HEK293 (cell line): Measurements from ENCODE around the gene NCR1.
"Not testable (repeated sequence)": the region's sequence is repeated elsewhere in the genome, so short reads cannot be mapped to it uniquely, and the experiment has no call there.

Experiments used
- CTCF ChIA-PET: fragments of 350-600 bp; formaldehyde crosslinking; extraction: SDS; loops from one replicate; lab custom pipeline; 2021; ENCODE audit warnings: antibody characterized with exemption; lab: Yijun Ruan, JAX
- POLR2A ChIA-PET: fragments of 300-600 bp; formaldehyde crosslinking; extraction: SDS; loops from one replicate; lab custom pipeline; 2020; ENCODE audit warnings: antibody characterized with exemption, inconsistent platforms; lab: Yijun Ruan, JAX
- H3K27ac ChIP-seq: fragments of 200-500 bp; sonication (Bioruptor generic); 2 replicates; pipeline ENCODE4 v1.5.1; 2014; ENCODE audit warnings: low read depth, low read length, control low read depth, inconsistent platforms; ENCODE audit errors: extremely low read depth
- H3K36me3 ChIP-seq, 2 experiments: fragments of 200-500 bp in 1 of 2; sonication (Bioruptor generic) in 1 of 2; 1 replicate in 1 of 2; 2 replicates in 1 of 2; pipeline ENCODE4 v1.5.1; 2014 to 2017; ENCODE audit warnings: inconsistent platforms in 2 of 2, low read length in 2 of 2; ENCODE audit not compliant: control insufficient read depth in 2 of 2, insufficient read depth in 1 of 2
- H3K4me1 ChIP-seq: fragments of 200-500 bp; sonication (Bioruptor generic); 2 replicates; pipeline ENCODE4 v1.5.1; 2014; ENCODE audit warnings: mild to moderate bottlenecking, low read length, inconsistent platforms; ENCODE audit not compliant: control insufficient read depth, insufficient read depth
- H3K4me3 ChIP-seq: 2 replicates; pipeline ENCODE4 v1.5.1; 2011; ENCODE audit warnings: low read depth, mild to moderate bottlenecking, control low read depth, low read length, moderate library complexity
- H3K9me3 ChIP-seq: fragments of 200-500 bp; sonication (Bioruptor generic); 2 replicates; pipeline ENCODE4 v1.5.1; 2014; ENCODE audit warnings: low read depth, low read length, inconsistent platforms; ENCODE audit not compliant: control insufficient read depth, insufficient read depth
- CTCF ChIP-seq: fragments of 450-650 bp; formaldehyde crosslinking; IDR thresholded peaks from 2 replicates; pipeline ENCODE4 v1.5.1; 2016; ENCODE audit warnings: missing biosample characterization, missing genetic modification characterization
- GLI4 ChIP-seq: fragments of 450-650 bp; formaldehyde crosslinking; IDR thresholded peaks from 2 replicates; pipeline ENCODE4 v1.5.1; 2016; ENCODE audit warnings: missing biosample characterization, missing genetic modification characterization
- GLIS1 ChIP-seq: fragments of 450-650 bp; formaldehyde crosslinking; IDR thresholded peaks from 2 replicates; pipeline ENCODE4 v1.5.1; 2016; ENCODE audit warnings: missing biosample characterization, missing genetic modification characterization
- PRDM1 ChIP-seq: fragments of 450-650 bp; formaldehyde crosslinking; IDR thresholded peaks from 2 replicates; pipeline ENCODE4; 2016; ENCODE audit warnings: missing biosample characterization, missing genetic modification characterization
- REST ChIP-seq: fragments of 450-650 bp; formaldehyde crosslinking; IDR thresholded peaks from 2 replicates; pipeline ENCODE4 v1.5.1; 2016; ENCODE audit warnings: missing biosample characterization, missing genetic modification characterization
- SP2 ChIP-seq: fragments of 450-650 bp; formaldehyde crosslinking; IDR thresholded peaks from 2 replicates; pipeline ENCODE4 v1.5.1; 2016; ENCODE audit warnings: missing biosample characterization, missing genetic modification characterization
- SP3 ChIP-seq: fragments of 450-650 bp; formaldehyde crosslinking; IDR thresholded peaks from 2 replicates; pipeline ENCODE4 v1.5.1; 2016; ENCODE audit warnings: missing biosample characterization, missing genetic modification characterization
- SP7 ChIP-seq: fragments of 450-650 bp; formaldehyde crosslinking; IDR thresholded peaks from 2 replicates; pipeline ENCODE4 v1.5.1; 2016; ENCODE audit warnings: missing biosample characterization, missing genetic modification characterization
- ZBTB17 ChIP-seq: fragments of 450-650 bp; formaldehyde crosslinking; IDR thresholded peaks from 2 replicates; pipeline ENCODE4 v1.5.1; 2016; ENCODE audit warnings: missing biosample characterization, missing genetic modification characterization
- ZBTB8A ChIP-seq: fragments of 450-650 bp; formaldehyde crosslinking; IDR thresholded peaks from 2 replicates; pipeline ENCODE4 v1.5.1; 2016; ENCODE audit warnings: missing biosample characterization, missing genetic modification characterization
- ZNF140 ChIP-seq: fragments of 450-650 bp; formaldehyde crosslinking; IDR thresholded peaks from 2 replicates; pipeline ENCODE4 v1.5.1; 2016; ENCODE audit warnings: missing biosample characterization, missing genetic modification characterization
- ZNF169 ChIP-seq: fragments of 450-650 bp; formaldehyde crosslinking; IDR thresholded peaks from 2 replicates; pipeline ENCODE4 v1.5.1; 2016; ENCODE audit warnings: missing biosample characterization, missing genetic modification characterization
- ZNF24 ChIP-seq: fragments of 450-650 bp; formaldehyde crosslinking; IDR thresholded peaks from 2 replicates; pipeline ENCODE4 v1.5.1; 2016; ENCODE audit warnings: missing biosample characterization, missing genetic modification characterization
- ZNF302 ChIP-seq: fragments of 450-650 bp; formaldehyde crosslinking; IDR thresholded peaks from 2 replicates; pipeline ENCODE4 v1.5.1; 2016; ENCODE audit warnings: missing biosample characterization, missing genetic modification characterization, low read depth
- ZNF37A ChIP-seq: fragments of 450-650 bp; IDR thresholded peaks from 2 replicates; pipeline ENCODE4 v1.5.1; 2018; ENCODE audit warnings: missing biosample characterization, missing genetic modification characterization
- ZNF521 ChIP-seq: fragments of 450-650 bp; formaldehyde crosslinking; IDR thresholded peaks from 2 replicates; pipeline ENCODE4 v1.5.1; 2017; ENCODE audit warnings: missing biosample characterization, mild to moderate bottlenecking, missing genetic modification characterization
- ZNF571 ChIP-seq: fragments of 450-650 bp; formaldehyde crosslinking; IDR thresholded peaks from 2 replicates; pipeline ENCODE4 v1.5.0; 2017; ENCODE audit warnings: missing biosample characterization, missing genetic modification characterization
- ZNF639 ChIP-seq: fragments of 450-650 bp; formaldehyde crosslinking; IDR thresholded peaks from 2 replicates; pipeline ENCODE4 v1.5.1; 2016; ENCODE audit warnings: missing biosample characterization, missing genetic modification characterization
- ZSCAN18 ChIP-seq: fragments of 450-650 bp; formaldehyde crosslinking; IDR thresholded peaks from 2 replicates; pipeline ENCODE4 v1.5.1; 2016; ENCODE audit warnings: missing biosample characterization, missing genetic modification characterization
- TF ChIP-seq, protein P1 (sequence below): fragments of 450-650 bp; formaldehyde crosslinking; IDR thresholded peaks from 2 replicates; pipeline ENCODE4 v1.5.1; 2016; ENCODE audit warnings: missing biosample characterization, missing genetic modification characterization
- TF ChIP-seq, protein P2 (sequence below): fragments of 450-650 bp; formaldehyde crosslinking; IDR thresholded peaks from 2 replicates; pipeline ENCODE4 v1.5.0; 2017; ENCODE audit warnings: missing biosample characterization, missing genetic modification characterization, borderline replicate concordance

Gene NCR1

DNA sequence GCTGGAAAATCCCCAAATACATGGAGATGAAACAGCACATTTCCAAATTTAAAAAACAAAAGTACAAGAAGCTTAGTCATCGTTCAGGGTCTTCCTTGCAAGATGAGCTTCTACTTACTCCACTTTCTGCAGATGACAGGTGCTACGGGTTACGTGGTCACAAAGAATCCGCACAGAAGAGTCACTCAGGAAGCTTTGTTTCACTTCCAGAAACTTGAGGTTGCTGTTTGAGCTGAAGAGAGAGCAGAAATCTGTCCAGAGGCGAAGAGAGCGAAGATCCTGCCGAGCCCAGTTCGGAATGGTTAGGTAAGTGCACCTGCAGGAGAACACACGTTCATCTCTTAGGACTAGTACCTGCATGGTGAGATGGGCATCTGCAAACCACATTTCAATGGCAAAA, 32.0 kb downstream of the NCR1 start:
- H3K27ac ChIP-seq, result no peak overlapping the region
- CTCF ChIA-PET, result interaction anchor here (0.7 kb wide), 1 partner anchor 264 kb away, joined by 5 read pairs; no protein-coding TSS in a partner anchor
- POLR2A ChIA-PET, result interaction anchor here (0.6 kb wide), 1 partner anchor 687 kb away, joined by 5 read pairs; the partner anchor contains the start of gene ZNF784

GRCh38 chr19:54938906-54939305, 33.0 kb downstream of the NCR1 start:
- ChIA-PET CTCF (no interaction called here), POLR2A (no interaction called here)
- no peak overlapping the region for H3K4me3 ChIP-seq
- H3K9me3 ChIP-seq, result no peaks in the 10 kb centered on the region
- no peak for TF ChIP-seq GLI4 (tag by site-specific recombination)
- TF ChIP-seq CTCF (tag by site-specific recombination), result no peak
- no peak for TF ChIP-seq ZNF521 (tag by site-specific recombination)
- TF ChIP-seq ZNF639 (tag by site-specific recombination), result no peak
- no peak for TF ChIP-seq GLIS1
- TF ChIP-seq, protein P1, sequence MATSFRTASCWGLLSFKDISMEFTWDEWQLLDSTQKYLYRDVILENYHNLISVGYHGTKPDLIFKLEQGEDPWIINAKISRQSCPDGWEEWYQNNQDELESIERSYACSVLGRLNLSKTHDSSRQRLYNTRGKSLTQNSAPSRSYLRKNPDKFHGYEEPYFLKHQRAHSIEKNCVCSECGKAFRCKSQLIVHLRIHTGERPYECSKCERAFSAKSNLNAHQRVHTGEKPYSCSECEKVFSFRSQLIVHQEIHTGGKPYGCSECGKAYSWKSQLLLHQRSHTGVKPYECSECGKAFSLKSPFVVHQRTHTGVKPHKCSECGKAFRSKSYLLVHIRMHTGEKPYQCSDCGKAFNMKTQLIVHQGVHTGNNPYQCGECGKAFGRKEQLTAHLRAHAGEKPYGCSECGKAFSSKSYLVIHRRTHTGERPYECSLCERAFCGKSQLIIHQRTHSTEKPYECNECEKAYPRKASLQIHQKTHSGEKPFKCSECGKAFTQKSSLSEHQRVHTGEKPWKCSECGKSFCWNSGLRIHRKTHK (tag by site-specific recombination), result no peak
- no peak for TF ChIP-seq REST (tag by site-specific recombination)
- TF ChIP-seq ZBTB17 (tag by site-specific recombination), result no peak
- no peak for TF ChIP-seq ZNF169
- TF ChIP-seq, protein P2, sequence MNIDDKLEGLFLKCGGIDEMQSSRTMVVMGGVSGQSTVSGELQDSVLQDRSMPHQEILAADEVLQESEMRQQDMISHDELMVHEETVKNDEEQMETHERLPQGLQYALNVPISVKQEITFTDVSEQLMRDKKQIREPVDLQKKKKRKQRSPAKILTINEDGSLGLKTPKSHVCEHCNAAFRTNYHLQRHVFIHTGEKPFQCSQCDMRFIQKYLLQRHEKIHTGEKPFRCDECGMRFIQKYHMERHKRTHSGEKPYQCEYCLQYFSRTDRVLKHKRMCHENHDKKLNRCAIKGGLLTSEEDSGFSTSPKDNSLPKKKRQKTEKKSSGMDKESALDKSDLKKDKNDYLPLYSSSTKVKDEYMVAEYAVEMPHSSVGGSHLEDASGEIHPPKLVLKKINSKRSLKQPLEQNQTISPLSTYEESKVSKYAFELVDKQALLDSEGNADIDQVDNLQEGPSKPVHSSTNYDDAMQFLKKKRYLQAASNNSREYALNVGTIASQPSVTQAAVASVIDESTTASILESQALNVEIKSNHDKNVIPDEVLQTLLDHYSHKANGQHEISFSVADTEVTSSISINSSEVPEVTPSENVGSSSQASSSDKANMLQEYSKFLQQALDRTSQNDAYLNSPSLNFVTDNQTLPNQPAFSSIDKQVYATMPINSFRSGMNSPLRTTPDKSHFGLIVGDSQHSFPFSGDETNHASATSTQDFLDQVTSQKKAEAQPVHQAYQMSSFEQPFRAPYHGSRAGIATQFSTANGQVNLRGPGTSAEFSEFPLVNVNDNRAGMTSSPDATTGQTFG, result no peak
- no peak for TF ChIP-seq ZNF571
- no peak for TF ChIP-seq ZNF37A (tag by site-specific recombination)
- TF ChIP-seq ZBTB8A (tag by site-specific recombination), result no peak
- no peak for TF ChIP-seq PRDM1
- TF ChIP-seq SP2, result no peak
- no peak for TF ChIP-seq ZNF24
- no peak for TF ChIP-seq ZNF140 (tag by site-specific recombination)
- no peaks in the 10 kb centered on the region for H3K4me1 ChIP-seq
- no peaks in the 10 kb centered on the region for H3K36me3 ChIP-seq
- no peak overlapping the region for H3K27ac ChIP-seq

More for the DNA sequence above, 32.0 kb downstream of the NCR1 start:
- Histone ChIP-seq H3K4me1 (no peaks in the 10 kb centered on the region), H3K36me3 (no peaks in the 10 kb centered on the region), H3K9me3 (no peaks in the 10 kb centered on the region), H3K4me3 (no peak overlapping the region)
- TF ChIP-seq ZSCAN18 (no peak), SP3 (tag by site-specific recombination) (no peak), ZNF302 (tag by site-specific recombination) (no peak), SP7 (tag by site-specific recombination) (no peak)
- TF ChIP-seq, all 188 proteins: peak for 0

GRCh38 chr19:54939538-54939937, 33.6 kb downstream of the NCR1 start:
- POLR2A ChIA-PET, H3K4me3 ChIP-seq, CTCF ChIA-PET, H3K9me3 ChIP-seq, H3K4me1 ChIP-seq, H3K27ac ChIP-seq, H3K36me3 ChIP-seq: not testable (repeated sequence)
